Measurements from ENCODE around the gene CPM. TPM values are rescaled to one million over a fixed set of nuclear protein-coding genes. Genes with fewer than 3 reads are reported as not detected.

Gene CPM
- polyA plus RNA-seq, 1 experiment: 5.4 TPM

DNA sequence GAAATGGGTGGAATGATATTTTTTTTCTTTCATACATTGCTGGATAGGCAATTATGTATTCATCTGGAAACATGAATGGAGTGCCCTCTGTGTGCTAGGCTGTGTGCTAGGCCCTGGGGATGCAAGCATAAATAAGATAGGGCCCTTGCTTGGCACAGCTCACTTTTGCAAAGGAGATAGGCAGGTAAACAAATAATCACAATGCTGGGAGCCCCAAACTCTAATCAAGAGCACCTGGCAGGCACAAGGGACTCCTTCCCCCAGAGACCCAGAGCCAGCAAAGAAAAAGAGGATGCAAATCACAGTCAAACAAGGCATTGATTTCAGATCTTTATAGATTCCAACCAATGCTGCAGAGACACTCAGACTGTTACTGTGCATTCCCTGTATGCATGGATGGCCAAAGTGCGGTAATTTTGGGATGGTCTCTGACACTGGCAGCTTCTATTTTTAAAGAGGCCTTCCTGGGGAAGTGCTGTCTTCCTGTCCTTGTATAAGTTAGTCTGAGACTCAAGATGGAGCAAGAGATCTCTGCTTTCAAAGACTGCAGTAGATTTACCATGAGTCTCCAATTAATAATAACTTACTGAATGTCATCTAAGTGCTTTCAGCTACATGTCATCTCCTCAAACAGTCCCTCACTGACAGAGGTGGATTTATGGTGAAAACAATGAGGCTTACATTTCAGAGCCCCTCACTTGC is 45.1 kb upstream of the CPM start:
- TF ChIP-seq, protein P1, sequence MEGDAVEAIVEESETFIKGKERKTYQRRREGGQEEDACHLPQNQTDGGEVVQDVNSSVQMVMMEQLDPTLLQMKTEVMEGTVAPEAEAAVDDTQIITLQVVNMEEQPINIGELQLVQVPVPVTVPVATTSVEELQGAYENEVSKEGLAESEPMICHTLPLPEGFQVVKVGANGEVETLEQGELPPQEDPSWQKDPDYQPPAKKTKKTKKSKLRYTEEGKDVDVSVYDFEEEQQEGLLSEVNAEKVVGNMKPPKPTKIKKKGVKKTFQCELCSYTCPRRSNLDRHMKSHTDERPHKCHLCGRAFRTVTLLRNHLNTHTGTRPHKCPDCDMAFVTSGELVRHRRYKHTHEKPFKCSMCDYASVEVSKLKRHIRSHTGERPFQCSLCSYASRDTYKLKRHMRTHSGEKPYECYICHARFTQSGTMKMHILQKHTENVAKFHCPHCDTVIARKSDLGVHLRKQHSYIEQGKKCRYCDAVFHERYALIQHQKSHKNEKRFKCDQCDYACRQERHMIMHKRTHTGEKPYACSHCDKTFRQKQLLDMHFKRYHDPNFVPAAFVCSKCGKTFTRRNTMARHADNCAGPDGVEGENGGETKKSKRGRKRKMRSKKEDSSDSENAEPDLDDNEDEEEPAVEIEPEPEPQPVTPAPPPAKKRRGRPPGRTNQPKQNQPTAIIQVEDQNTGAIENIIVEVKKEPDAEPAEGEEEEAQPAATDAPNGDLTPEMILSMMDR (IDR thresholded peaks at IDR 0.05; ENCODE audit: low read depth, low read length): no peak
- H3K27ac ChIP-seq (ENCODE audit: low read depth, low read length): no peak overlapping the region
- no peak overlapping the region for H3K4me3 ChIP-seq (ENCODE audit: low read depth, low read length)
- H3K27me3 ChIP-seq (ENCODE audit: control insufficient read depth, insufficient read depth, low read length): peaks cover 3% of the 10 kb centered on the region
- POLR2A ChIA-PET: no interaction called here
- DNase-seq (ENCODE audit: low read depth, low spot score): no peak
- peaks cover 1% of the 10 kb centered on the region; the same call in 1 of the 2 replicates for H3K9me3 ChIP-seq (ENCODE audit: control insufficient read depth, insufficient read depth, low read length)
- CTCF ChIA-PET: no interaction called here

DNA sequence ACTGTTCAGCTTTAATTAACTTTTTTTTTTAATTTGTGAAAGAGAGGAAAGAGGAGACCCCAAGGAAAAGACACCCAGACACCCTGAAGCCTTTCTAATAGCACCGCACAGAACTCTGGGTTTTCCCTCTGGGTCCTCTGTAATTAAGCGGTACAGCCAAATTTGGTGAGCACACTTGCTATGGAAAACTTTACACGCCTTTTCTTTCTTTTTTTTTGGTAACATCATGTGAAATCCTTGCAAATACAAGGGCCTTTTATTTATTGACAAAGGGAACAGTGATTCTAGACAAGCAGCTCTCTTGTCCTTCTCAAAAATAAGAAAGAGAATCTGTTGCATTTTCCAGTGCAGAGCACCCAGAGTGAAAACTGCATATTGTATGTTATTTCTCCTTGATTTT is 44.4 kb upstream of the CPM start:
- no peaks in the 10 kb centered on the region for H3K27me3 ChIP-seq (ENCODE audit: control insufficient read depth, insufficient read depth, low read length)
- TF ChIP-seq, protein P1 (IDR thresholded peaks at IDR 0.05; ENCODE audit: low read depth, low read length): no peak
- ChIA-PET CTCF (no interaction called here), POLR2A (interaction anchor here (0.7 kb wide), 1 partner anchor 8 kb away, joined by 3 read pairs; no protein-coding TSS in a partner anchor)
- H3K27ac ChIP-seq (ENCODE audit: low read depth, low read length): no peak overlapping the region
- no peaks in the 10 kb centered on the region for H3K9me3 ChIP-seq (ENCODE audit: control insufficient read depth, insufficient read depth, low read length)
- H3K4me3 ChIP-seq (ENCODE audit: low read depth, low read length): no peak overlapping the region
- no peak for DNase-seq (ENCODE audit: low read depth, low spot score)

DNA sequence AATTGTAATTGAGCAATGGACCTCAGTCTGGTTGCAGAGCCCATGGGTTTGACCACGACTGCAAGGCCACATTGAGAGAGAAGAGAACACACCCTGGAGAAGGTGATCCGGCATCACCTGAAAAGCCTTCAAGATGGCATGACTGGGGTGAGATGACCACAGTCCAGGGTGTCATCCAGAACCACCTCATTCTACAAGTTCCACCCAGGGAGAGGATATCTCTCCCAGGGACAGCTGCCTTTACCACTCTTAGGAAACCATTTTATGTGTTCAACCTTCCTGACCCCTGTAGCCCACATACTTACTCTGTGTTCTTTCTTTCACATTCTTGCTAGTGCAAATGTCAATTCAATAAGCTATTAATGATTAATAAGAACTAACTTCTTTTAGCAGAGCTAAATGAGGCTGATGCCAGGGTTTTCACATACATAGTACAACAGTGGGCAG is 43.4 kb upstream of the CPM start:
- Histone ChIP-seq H3K4me3 (ENCODE audit: low read depth, low read length) (no peak overlapping the region), H3K9me3 (ENCODE audit: control insufficient read depth, insufficient read depth, low read length) (no peaks in the 10 kb centered on the region), H3K27ac (ENCODE audit: low read depth, low read length) (no peak overlapping the region), H3K27me3 (ENCODE audit: control insufficient read depth, insufficient read depth, low read length) (no peaks in the 10 kb centered on the region)
- DNase-seq (ENCODE audit: low read depth, low spot score): no peak
- TF ChIP-seq, protein P1 (IDR thresholded peaks at IDR 0.05; ENCODE audit: low read depth, low read length): no peak
- POLR2A ChIA-PET: interaction anchor here (0.7 kb wide), 1 partner anchor 7 kb away, joined by 3 read pairs; no protein-coding TSS in a partner anchor
- CTCF ChIA-PET: no interaction called here

DNA sequence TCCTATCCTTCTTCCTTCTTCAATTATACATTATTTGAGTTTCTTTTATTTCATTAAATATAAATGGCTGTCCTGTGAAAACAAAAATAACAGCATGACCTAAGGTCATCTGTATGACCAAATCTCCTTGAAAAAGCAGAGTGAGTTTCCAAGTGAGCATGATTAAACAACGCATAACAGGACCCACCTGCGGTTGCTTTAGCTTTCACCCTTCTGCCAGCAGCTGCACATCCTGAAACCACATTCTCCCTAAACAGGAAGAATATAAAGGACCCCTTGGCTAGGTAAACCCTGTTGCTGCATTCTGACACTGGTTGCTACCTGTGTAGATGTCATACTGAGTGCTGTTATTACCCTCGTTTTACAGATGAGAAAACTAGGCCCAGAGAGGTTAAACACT is 42.8 kb upstream of the CPM start:
- H3K27me3 ChIP-seq (ENCODE audit: control insufficient read depth, insufficient read depth, low read length): no peaks in the 10 kb centered on the region
- TF ChIP-seq, protein P1 (IDR thresholded peaks at IDR 0.05; ENCODE audit: low read depth, low read length): no peak
- H3K27ac ChIP-seq (ENCODE audit: low read depth, low read length): no peak overlapping the region
- ChIA-PET CTCF (no interaction called here), POLR2A (no interaction called here)
- H3K9me3 ChIP-seq (ENCODE audit: control insufficient read depth, insufficient read depth, low read length): no peaks in the 10 kb centered on the region
- H3K4me3 ChIP-seq (ENCODE audit: low read depth, low read length): no peak overlapping the region
- no peak for DNase-seq (ENCODE audit: low read depth, low spot score)

DNA sequence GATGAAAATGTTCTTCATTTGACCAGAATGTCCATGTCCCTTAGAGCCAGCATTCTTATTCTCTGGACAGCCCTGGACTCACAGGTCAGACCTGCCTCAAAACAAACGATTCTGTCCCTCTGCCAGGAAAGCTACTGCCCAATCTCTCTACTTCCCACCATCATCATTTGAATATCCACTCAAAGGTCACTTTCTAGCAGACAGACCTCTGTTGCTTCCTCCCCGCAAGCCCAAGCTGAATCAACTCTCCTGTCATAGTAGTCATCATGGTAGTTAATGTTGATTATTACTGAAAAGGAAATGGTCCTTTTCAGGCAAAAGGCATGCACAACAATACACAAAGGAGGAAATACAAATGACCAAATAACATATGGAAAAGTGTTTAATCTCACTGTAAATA is 39.6 kb upstream of the CPM start:
- H3K27me3 ChIP-seq (ENCODE audit: control insufficient read depth, insufficient read depth, low read length): no peaks in the 10 kb centered on the region
- DNase-seq (ENCODE audit: low read depth, low spot score): no peak
- POLR2A ChIA-PET: no interaction called here
- TF ChIP-seq, protein P1 (IDR thresholded peaks at IDR 0.05; ENCODE audit: low read depth, low read length): no peak
- CTCF ChIA-PET: no interaction called here
- H3K27ac ChIP-seq (ENCODE audit: low read depth, low read length): no peak overlapping the region
- H3K9me3 ChIP-seq (ENCODE audit: control insufficient read depth, insufficient read depth, low read length): no peaks in the 10 kb centered on the region
- no peak overlapping the region for H3K4me3 ChIP-seq (ENCODE audit: low read depth, low read length)
